ENCODE results near the gene SEC16A.

Gene SEC16A

DNA sequence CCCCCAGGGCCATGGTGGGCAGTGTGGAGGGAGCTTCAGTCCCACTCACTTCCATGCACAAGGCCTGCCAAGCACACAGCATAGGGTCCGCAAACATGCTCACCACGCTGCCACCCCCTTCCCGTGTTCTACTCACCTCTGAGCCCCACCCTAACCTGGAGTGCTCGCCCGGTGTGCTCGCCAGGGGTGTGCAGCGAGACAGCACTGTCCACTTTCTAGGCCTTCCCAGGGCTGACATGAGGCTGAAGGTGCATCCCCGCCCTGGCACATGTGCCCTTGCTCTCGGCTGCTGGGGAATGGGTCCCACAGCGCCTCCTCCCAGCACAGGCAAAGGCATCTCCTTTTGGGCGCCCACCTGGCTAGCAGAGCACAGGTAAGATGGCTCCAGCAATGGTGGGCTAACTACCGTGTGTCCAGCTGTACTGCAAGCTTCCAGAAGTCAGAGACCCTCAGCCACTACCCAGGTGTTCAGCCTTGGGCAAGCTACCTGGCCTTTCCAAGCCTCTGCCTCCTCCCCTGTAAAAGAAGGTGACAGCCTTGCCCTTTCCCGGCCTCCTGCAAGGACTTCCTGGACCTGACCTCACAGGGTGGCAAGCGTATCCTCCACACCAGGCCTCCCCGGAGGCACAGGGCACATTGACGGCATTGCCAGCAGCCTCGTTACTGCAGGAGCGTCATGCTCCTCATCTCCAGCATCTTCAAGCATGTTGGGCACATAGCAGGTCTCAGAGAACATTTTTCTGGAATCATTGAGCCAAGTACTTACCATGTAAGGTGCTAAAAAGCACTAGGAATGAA is 4.2 kb upstream of the SEC16A start:
- Histone ChIP-seq H3K4me3 (ENCODE audit: low read depth, low read length) (no peak overlapping the region), H3K4me1 (ENCODE audit: control insufficient read depth, insufficient read depth, low read length) (no peaks in the 10 kb centered on the region), H3K27me3 (ENCODE audit: control insufficient read depth, insufficient read depth, low read length) (no peaks in the 10 kb centered on the region), H3K9me3 (ENCODE audit: control insufficient read depth, insufficient read depth, low read length) (no peaks in the 10 kb centered on the region), H3K36me3 (ENCODE audit: control insufficient read depth, insufficient read depth, low read length) (no peaks in the 10 kb centered on the region), H3K9ac (ENCODE audit: low read depth, low read length) (no peak overlapping the region)

GRCh38 chr9:136486131-136486530 is 3.3 kb upstream of the SEC16A start:
- Histone ChIP-seq H3K36me3 (ENCODE audit: control insufficient read depth, insufficient read depth, low read length) (no peaks in the 10 kb centered on the region), H3K27me3 (ENCODE audit: control insufficient read depth, insufficient read depth, low read length) (no peaks in the 10 kb centered on the region), H3K9me3 (ENCODE audit: control insufficient read depth, insufficient read depth, low read length) (no peaks in the 10 kb centered on the region), H3K4me3 (ENCODE audit: low read depth, low read length) (no peak overlapping the region), H3K9ac (ENCODE audit: low read depth, low read length) (no peak overlapping the region), H3K4me1 (ENCODE audit: control insufficient read depth, insufficient read depth, low read length) (peaks cover 5% of the 10 kb centered on the region)

DNA sequence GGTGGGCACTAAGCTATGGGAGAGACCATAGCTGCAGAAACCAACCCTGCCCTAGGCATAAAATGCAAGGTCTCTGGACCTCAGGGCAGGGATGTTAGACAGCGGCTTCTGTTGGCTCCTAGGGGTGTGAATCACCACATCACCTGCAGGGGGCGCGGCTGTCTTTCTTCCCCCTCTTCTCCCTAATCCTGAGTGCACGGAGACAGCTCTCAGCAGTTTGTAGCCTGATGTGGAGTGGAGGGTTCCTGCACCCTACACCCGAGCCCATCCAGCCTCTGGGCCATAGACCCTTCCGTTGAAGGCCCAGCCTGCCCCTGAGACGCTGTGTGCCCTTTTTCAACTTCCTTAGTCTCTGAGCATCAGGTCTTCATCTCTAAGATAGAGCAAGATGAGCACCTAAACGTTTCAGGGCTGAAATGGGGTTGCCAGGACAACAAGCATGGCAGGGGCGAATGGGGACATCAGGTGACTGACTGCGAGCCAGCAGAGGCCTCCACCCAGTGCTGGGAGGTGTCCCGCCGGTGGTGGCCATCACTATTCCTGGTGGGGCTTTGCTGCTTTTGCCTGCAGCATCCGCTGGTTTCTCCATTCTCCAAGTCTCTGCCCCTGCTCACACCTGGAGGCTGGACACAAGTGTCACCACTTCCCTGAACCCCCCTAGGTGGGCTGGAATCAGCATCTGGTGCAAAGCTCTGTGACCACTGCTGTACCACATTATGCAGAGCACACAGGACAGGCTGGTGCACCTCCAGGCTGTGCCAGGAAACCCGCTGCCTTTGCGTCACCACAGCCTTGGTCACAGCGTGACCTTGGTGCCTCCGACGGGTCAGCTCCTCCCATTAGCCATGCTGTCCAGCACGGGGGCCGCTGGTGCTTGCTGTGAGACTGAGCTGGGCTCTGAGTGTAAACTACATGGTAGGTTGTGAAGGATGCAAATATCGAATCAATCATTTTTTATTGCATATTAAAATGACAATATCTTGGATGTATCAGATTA is 2.5 kb upstream of the SEC16A start:
- no peak overlapping the region for H3K9ac ChIP-seq (ENCODE audit: low read depth, low read length)
- no peaks in the 10 kb centered on the region for H3K36me3 ChIP-seq (ENCODE audit: control insufficient read depth, insufficient read depth, low read length)
- peaks cover 5% of the 10 kb centered on the region for H3K4me1 ChIP-seq (ENCODE audit: control insufficient read depth, insufficient read depth, low read length)
- no peaks in the 10 kb centered on the region for H3K9me3 ChIP-seq (ENCODE audit: control insufficient read depth, insufficient read depth, low read length)
- no peaks in the 10 kb centered on the region for H3K27me3 ChIP-seq (ENCODE audit: control insufficient read depth, insufficient read depth, low read length)
- no peak overlapping the region for H3K4me3 ChIP-seq (ENCODE audit: low read depth, low read length)

GRCh38 chr9:136484153-136485048 is 1.6 kb upstream of the SEC16A start:
- H3K27me3 ChIP-seq (ENCODE audit: control insufficient read depth, insufficient read depth, low read length) = no peaks in the 10 kb centered on the region

GRCh38 chr9:136483589-136484152 is 831 bp upstream of the SEC16A start:
- Histone ChIP-seq H3K4me3 (ENCODE audit: low read depth, low read length) (peak overlapping the region; percentile 82), H3K9ac (ENCODE audit: low read depth, low read length) (peak overlapping the region; percentile 65), H3K36me3 (ENCODE audit: control insufficient read depth, insufficient read depth, low read length) (no peaks in the 10 kb centered on the region), H3K9me3 (ENCODE audit: control insufficient read depth, insufficient read depth, low read length) (no peaks in the 10 kb centered on the region), H3K4me1 (ENCODE audit: control insufficient read depth, insufficient read depth, low read length) (peaks cover 5% of the 10 kb centered on the region), H3K27me3 (ENCODE audit: control insufficient read depth, insufficient read depth, low read length) (no peaks in the 10 kb centered on the region)

More at GRCh38 chr9:136484153-136485048, 1.6 kb upstream of the SEC16A start:
- H3K36me3 ChIP-seq (ENCODE audit: control insufficient read depth, insufficient read depth, low read length) = no peaks in the 10 kb centered on the region
- peaks cover 5% of the 10 kb centered on the region for H3K4me1 ChIP-seq (ENCODE audit: control insufficient read depth, insufficient read depth, low read length)
- no peaks in the 10 kb centered on the region for H3K9me3 ChIP-seq (ENCODE audit: control insufficient read depth, insufficient read depth, low read length)
- H3K9ac ChIP-seq (ENCODE audit: low read depth, low read length) = no peak overlapping the region
- H3K4me3 ChIP-seq (ENCODE audit: low read depth, low read length) = peak overlapping the region; percentile 82

DNA sequence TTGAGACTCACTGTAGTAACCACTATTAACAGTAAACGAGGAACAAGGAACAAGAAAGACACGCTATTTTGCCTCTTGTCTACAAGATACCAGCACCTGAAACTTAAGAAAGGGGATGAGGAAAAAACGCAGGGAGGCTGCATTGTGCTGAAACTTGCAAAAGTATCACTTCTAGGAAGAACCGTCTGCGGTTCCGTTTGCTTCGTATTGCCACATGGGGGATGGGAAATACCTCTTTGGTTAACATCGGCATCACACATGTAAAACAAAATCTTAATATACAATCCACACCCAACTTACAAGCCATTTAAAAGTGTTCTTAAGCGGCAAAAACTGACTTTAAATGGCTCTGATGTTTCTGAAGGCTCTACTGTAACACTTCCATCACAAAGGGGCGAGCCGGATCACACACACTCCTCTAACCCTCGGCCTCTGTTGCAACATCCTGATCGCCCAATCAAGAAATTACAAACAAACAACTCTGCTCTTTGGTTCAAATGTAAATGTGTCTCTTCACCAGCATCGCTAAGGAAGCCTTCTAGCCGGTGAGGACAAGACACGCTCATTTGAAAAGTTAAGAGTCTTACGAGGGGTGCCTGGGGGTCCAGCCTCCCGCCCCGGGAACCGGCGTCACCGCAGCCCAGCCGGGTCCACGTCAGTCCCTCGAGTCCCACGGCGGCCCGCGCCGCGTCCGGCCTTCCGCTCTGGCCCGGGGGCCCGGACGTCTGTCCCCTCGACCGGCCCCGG is 621 bp downstream of the SEC16A start:
- peak overlapping the region; percentile 84 for H3K9ac ChIP-seq (ENCODE audit: low read depth, low read length)
- no peaks in the 10 kb centered on the region for H3K27me3 ChIP-seq (ENCODE audit: control insufficient read depth, insufficient read depth, low read length)
- H3K4me3 ChIP-seq (ENCODE audit: low read depth, low read length) = peak overlapping the region; percentile 64
- peaks cover 6% of the 10 kb centered on the region for H3K36me3 ChIP-seq (ENCODE audit: control insufficient read depth, insufficient read depth, low read length)
- H3K4me1 ChIP-seq (ENCODE audit: control insufficient read depth, insufficient read depth, low read length) = peaks cover 5% of the 10 kb centered on the region
- H3K9me3 ChIP-seq (ENCODE audit: control insufficient read depth, insufficient read depth, low read length) = no peaks in the 10 kb centered on the region

DNA sequence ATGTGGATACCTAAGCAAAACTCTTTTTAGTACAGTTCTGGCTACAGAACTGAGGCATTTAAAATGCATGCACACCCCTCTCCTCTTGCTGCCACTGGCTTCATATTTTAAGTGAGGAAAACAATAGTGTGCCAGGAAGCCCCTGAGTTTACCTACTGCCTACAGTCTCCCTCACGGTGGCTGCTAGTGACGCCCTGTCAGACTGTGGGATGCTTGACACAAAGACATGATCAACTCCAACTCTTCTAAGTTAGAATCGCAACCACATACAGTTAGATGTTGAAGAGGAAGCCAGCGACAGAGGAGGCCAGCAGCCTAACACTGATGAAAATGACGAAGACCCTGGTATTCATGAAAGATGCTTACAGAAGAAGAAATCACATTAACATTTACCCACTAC is 1.3 kb downstream of the SEC16A start:
- H3K4me3 ChIP-seq (ENCODE audit: low read depth, low read length) = peak overlapping the region; percentile 64

DNA sequence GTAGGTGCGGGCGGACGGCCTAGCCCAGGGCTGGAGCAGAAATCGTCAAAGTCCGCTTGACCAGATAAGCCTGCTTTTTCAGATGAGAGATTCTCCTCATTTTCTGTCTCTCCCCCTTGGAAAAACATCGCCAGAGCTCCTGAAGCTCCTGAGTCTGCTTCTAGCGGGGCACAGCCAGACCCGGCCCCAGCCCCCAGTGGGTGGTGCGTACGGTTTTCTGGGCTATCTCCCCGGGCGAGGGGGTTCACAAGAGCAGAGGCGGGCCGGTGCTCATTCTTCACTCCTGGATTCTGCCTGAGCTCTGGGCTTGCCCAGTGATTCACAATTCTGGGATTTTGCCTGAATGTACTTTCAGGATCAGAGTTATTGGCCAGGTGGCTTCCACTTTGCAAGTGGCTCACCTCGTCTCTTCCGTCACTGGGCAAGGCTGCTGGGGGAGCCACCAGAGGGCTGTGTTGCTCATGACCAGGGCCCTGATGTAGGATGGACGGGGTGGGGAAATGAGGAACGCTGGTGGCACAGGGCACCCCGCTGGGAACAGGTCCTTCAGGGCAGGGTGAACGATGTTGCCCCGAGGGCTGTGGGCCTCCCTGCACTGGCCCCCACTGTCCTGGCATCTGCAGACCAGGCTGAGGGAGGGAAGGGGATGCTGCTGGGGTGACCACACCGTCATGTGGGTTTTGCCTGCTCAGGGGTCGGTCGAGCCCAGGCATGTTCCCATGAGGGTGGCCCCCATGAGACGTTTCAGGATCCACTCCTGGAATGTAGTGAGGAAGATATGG is 6.3 kb downstream of the SEC16A start:
- H3K4me3 ChIP-seq (ENCODE audit: low read depth, low read length) = no peak overlapping the region
- H3K36me3 ChIP-seq (ENCODE audit: control insufficient read depth, insufficient read depth, low read length) = peaks cover 59% of the 10 kb centered on the region
- H3K9me3 ChIP-seq (ENCODE audit: control insufficient read depth, insufficient read depth, low read length) = no peaks in the 10 kb centered on the region
- H3K4me1 ChIP-seq (ENCODE audit: control insufficient read depth, insufficient read depth, low read length) = peaks cover 2% of the 10 kb centered on the region
- H3K27me3 ChIP-seq (ENCODE audit: control insufficient read depth, insufficient read depth, low read length) = no peaks in the 10 kb centered on the region
- H3K9ac ChIP-seq (ENCODE audit: low read depth, low read length) = no peak overlapping the region

More for the DNA sequence above, 1.3 kb downstream of the SEC16A start:
- H3K9ac ChIP-seq (ENCODE audit: low read depth, low read length) = peak overlapping the region; percentile 84
- peaks cover 5% of the 10 kb centered on the region for H3K4me1 ChIP-seq (ENCODE audit: control insufficient read depth, insufficient read depth, low read length)
- no peaks in the 10 kb centered on the region for H3K9me3 ChIP-seq (ENCODE audit: control insufficient read depth, insufficient read depth, low read length)
- H3K36me3 ChIP-seq (ENCODE audit: control insufficient read depth, insufficient read depth, low read length) = peaks cover 12% of the 10 kb centered on the region
- H3K27me3 ChIP-seq (ENCODE audit: control insufficient read depth, insufficient read depth, low read length) = no peaks in the 10 kb centered on the region

DNA sequence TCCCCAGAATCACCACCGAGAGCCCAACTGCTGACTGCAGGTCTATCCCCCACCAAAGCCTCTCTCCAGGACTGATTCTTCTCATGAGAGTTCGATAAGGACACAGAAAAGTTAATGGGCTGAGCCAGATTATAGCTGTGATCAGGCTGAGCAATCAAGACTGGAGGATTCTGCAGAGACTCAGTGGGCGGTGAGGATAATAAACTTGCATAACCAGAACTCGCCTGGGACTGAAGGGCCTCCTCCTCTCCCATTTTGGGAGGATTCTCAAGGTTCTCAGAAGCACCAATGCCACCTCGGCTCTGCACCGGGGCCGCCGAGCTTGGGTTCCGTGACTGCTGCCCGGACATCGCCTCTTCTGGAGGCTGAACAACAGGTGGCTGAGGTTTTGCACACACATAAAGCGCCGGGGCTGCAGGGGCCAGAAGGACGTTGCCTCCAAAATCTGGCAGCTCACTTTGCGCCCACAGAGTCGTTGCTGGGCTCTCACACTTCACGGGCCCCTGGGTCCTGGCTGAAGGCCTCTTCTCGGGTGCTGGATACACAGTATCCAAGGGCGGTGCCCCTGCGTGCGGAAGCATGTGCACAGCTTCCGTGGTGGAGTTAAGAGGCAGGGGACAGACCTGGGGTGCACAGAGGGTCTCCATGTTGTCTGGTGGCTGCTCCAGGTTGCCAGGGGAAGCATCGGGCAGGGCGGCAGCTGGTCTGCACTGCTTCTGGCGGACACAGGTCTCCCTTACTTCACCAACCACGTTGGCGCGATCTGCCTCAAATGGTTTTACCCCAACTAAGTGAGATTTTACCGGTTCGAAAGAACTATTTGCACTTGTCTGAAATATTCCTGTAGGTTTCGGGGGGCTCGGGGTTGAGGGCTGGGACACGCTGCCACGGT is 7.6 kb downstream of the SEC16A start:
- Histone ChIP-seq H3K36me3 (ENCODE audit: control insufficient read depth, insufficient read depth, low read length) (peaks cover 71% of the 10 kb centered on the region), H3K9ac (ENCODE audit: low read depth, low read length) (no peak overlapping the region), H3K4me1 (ENCODE audit: control insufficient read depth, insufficient read depth, low read length) (no peaks in the 10 kb centered on the region), H3K9me3 (ENCODE audit: control insufficient read depth, insufficient read depth, low read length) (no peaks in the 10 kb centered on the region), H3K27me3 (ENCODE audit: control insufficient read depth, insufficient read depth, low read length) (no peaks in the 10 kb centered on the region), H3K4me3 (ENCODE audit: low read depth, low read length) (no peak overlapping the region)
